Breast epithelium (tissue), 4 donors: ENCODE measurements around the gene ZSWIM3. TPM values are rescaled to one million over a fixed set of nuclear protein-coding genes. Genes with fewer than 3 reads are reported as not detected.
A peak's percentile ranks its signal among the peaks of the same experiment; 100 is the strongest.

ENCODE experiments used
- DNase-seq, 2 donors: peaks; one replicate each; pipeline ENCODE4 v3.0.0-alpha.2; 2019; ENCODE audit warnings: low spot score in 2 of 2
- H3K27ac ChIP-seq, 2 donors: fragments of 200-600 bp; sonication (generic) in 1 of 2; one replicate each; pipeline ENCODE4 v1.5.1; 2016 to 2019; ENCODE audit warnings: mild to moderate bottlenecking in 1 of 2
- H3K27me3 ChIP-seq, 2 donors: fragments of 200-600 bp; sonication (generic) in 1 of 2; one replicate each; pipeline versions ENCODE4 v1.5.1 to v1.6.0; 2017 to 2019; ENCODE audit warnings: control low read depth in 1 of 2, mild to moderate bottlenecking in 1 of 2
- H3K36me3 ChIP-seq: fragments of 200-600 bp; one replicate; pipeline ENCODE4 v1.5.1; 2019
- H3K4me1 ChIP-seq, 2 donors: fragments of 200-600 bp; sonication (generic); one replicate each; pipeline ENCODE4 v1.5.1; 2016 to 2019; ENCODE audit warnings: control low read depth in 1 of 2
- H3K4me3 ChIP-seq, 3 donors: fragments of 200-600 bp; sonication (generic); 1 replicate in 2 of 3; 2 replicates in 1 of 3; pipeline ENCODE4 v1.5.1; 2016 to 2019; ENCODE audit warnings: mild to moderate bottlenecking in 3 of 3, moderate library complexity in 2 of 3
- H3K9me3 ChIP-seq, 2 donors: fragments of 200-600 bp; sonication (generic) in 1 of 2; one replicate each; pipeline ENCODE4 v1.5.1; 2016 to 2019; ENCODE audit warnings: control low read depth in 1 of 2
- CTCF ChIP-seq, 3 donors: fragments of 450-650 bp; IDR thresholded peaks; one replicate each; pipeline ENCODE4 v1.5.1; 2016 to 2017; ENCODE audit warnings: antibody characterized with exemption in 3 of 3, mild to moderate bottlenecking in 3 of 3, moderate library complexity in 3 of 3
- POLR2A ChIP-seq: fragments of 450-650 bp; IDR thresholded peaks from one replicate; pipeline ENCODE4 v1.6.1; 2016; ENCODE audit warnings: antibody characterized with exemption, mild to moderate bottlenecking, moderate library complexity
- POLR2AphosphoS5 ChIP-seq, 3 donors: sonication (generic); formaldehyde crosslinking; IDR thresholded peaks; one replicate each; pipeline ENCODE4 v1.6.1; 2017; ENCODE audit warnings: antibody characterized with exemption in 3 of 3
- intact Hi-C: fragments of 100-400 bp; cut with DNase I; formaldehyde crosslinking; loops from one replicate; pipeline ENCODE4 v1.15.1; 2023; ENCODE audit warnings: low total_unique reads
- total RNA-seq, 3 donors: library from RNA; depleted of rRNA; stranded (reverse); fragments of >200 nt; gene quantifications; one replicate each; pipeline ENCODE4 v1.1.0, GENCODE V29; 2016

The ZSWIM3 gene
- total RNA-seq, 3 donors from 2014 or later: 1.9 to 5.4 (median 4.9) TPM

GRCh38 chr20:45852326-45852725 is 5.1 kb upstream of the ZSWIM3 start:
- H3K36me3 ChIP-seq: no peaks in the 10 kb centered on the region
- no peak for TF ChIP-seq POLR2AphosphoS5 (IDR thresholded peaks at IDR 0.05)
- TF ChIP-seq POLR2A: no peak
- TF ChIP-seq CTCF (IDR thresholded peaks at IDR 0.05): no peak
- intact Hi-C loops: no loop called here

GRCh38 chr20:45853484-45853883 is 3.9 kb upstream of the ZSWIM3 start:
- Histone ChIP-seq H3K4me3 (no peak overlapping the region), H3K4me1 (peaks cover 0 to 17% of the 10 kb centered on the region in 2 donors), H3K27me3 (no peaks in the 10 kb centered on the region), H3K27ac (no peak overlapping the region), H3K9me3 (no peaks in the 10 kb centered on the region), H3K36me3 (no peaks in the 10 kb centered on the region)
- intact Hi-C loops: no loop called here
- no peak for DNase-seq
- no peak for TF ChIP-seq POLR2A
- no peak for TF ChIP-seq CTCF (IDR thresholded peaks at IDR 0.05)
- TF ChIP-seq POLR2AphosphoS5 (IDR thresholded peaks at IDR 0.05): no peak

More at GRCh38 chr20:45852326-45852725, 5.1 kb upstream of the ZSWIM3 start:
- no peaks in the 10 kb centered on the region for H3K9me3 ChIP-seq
- H3K27me3 ChIP-seq: no peaks in the 10 kb centered on the region
- H3K27ac ChIP-seq: no peak overlapping the region
- H3K4me1 ChIP-seq: peaks cover 0 to 12% of the 10 kb centered on the region in 2 donors
- DNase-seq: no peak
- H3K4me3 ChIP-seq: no peak overlapping the region

GRCh38 chr20:45857882-45858216 is 435 bp downstream of the ZSWIM3 start:
- TF ChIP-seq CTCF (IDR thresholded peaks at IDR 0.05) (no peak), POLR2A (no peak), POLR2AphosphoS5 (IDR thresholded peaks at IDR 0.05) (no peak)
- Histone ChIP-seq H3K27ac (peak overlapping the region; percentile 81 to 86), H3K4me1 (peaks cover 0 to 17% of the 10 kb centered on the region in 2 donors)

GRCh38 chr20:45859916-45860315 is 2.5 kb downstream of the ZSWIM3 start:
- intact Hi-C loops: no loop called here
- Histone ChIP-seq H3K27ac (no peak overlapping the region), H3K27me3 (no peaks in the 10 kb centered on the region), H3K4me3 (no peak overlapping the region), H3K36me3 (no peaks in the 10 kb centered on the region), H3K9me3 (no peaks in the 10 kb centered on the region), H3K4me1 (peaks cover 0 to 16% of the 10 kb centered on the region in 2 donors)
- no peak for TF ChIP-seq POLR2AphosphoS5 (IDR thresholded peaks at IDR 0.05)
- no peak for TF ChIP-seq POLR2A
- no peak for TF ChIP-seq CTCF (IDR thresholded peaks at IDR 0.05)
- DNase-seq: no peak

More at GRCh38 chr20:45857882-45858216, 435 bp downstream of the ZSWIM3 start:
- no peak for DNase-seq
- Histone ChIP-seq H3K9me3 (no peaks in the 10 kb centered on the region), H3K4me3 (peak overlapping the region; percentile 78 to 92 (median 88)), H3K36me3 (no peaks in the 10 kb centered on the region), H3K27me3 (no peaks in the 10 kb centered on the region)
- intact Hi-C loops: no loop called here

GRCh38 chr20:45860560-45861220 is 3.3 kb downstream of the ZSWIM3 start:
- H3K36me3 ChIP-seq: no peaks in the 10 kb centered on the region
- H3K4me1 ChIP-seq: peaks cover 0 to 8% of the 10 kb centered on the region in 2 donors
- H3K27ac ChIP-seq: no peak overlapping the region
- H3K9me3 ChIP-seq: no peaks in the 10 kb centered on the region
- H3K4me3 ChIP-seq: no peak overlapping the region
- TF ChIP-seq CTCF (IDR thresholded peaks at IDR 0.05): no peak
- TF ChIP-seq POLR2AphosphoS5 (IDR thresholded peaks at IDR 0.05): no peak
- TF ChIP-seq POLR2A: no peak
- intact Hi-C loops: no loop called here
- no peak for DNase-seq
- no peaks in the 10 kb centered on the region for H3K27me3 ChIP-seq
